Renal pelvis (tissue), 4 donors: ENCODE measurements around the gene MKI67. TPM values are rescaled to one million over a fixed set of nuclear protein-coding genes. Genes with fewer than 3 reads are reported as not detected.
"Not testable (repeated sequence)": the region's sequence is repeated elsewhere in the genome, so short reads cannot be mapped to it uniquely, and the experiment has no call there.

Experiments
- DNase-seq: peaks from one replicate; pipeline ENCODE4 v3.0.0-alpha.2; 2013
- polyA plus RNA-seq, 3 donors: library from polyadenylated mRNA; unstranded; fragments of 120-200 nt; gene quantifications; one replicate each; pipeline ENCODE4 v1.2.1, GENCODE V29; 2013; ENCODE audit not compliant: insufficient read length in 3 of 3

The MKI67 gene
- polyA plus RNA-seq, 3 donors = 52.7 to 65.8 (median 60.7) TPM

DNA sequence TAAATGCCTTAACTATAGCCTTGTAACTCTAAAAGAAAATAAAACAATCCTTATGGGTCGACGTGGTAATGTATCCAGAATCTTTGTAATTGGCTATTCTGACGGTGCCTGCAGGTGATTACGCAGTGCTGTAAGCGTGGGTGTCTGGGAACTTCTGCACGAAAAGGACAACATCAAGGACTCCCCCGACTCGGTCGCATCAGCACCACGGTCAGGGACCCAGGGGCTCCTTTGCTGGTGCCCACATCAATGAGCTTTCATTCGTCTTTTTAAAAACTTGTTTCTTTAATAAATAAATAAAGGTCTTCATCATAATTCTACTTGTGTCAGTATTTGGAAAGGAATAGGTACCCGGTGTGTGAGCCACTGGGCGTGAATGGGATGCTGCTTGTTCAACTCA lies 13.2 kb downstream of the MKI67 start:
- DNase-seq = no peak

DNA sequence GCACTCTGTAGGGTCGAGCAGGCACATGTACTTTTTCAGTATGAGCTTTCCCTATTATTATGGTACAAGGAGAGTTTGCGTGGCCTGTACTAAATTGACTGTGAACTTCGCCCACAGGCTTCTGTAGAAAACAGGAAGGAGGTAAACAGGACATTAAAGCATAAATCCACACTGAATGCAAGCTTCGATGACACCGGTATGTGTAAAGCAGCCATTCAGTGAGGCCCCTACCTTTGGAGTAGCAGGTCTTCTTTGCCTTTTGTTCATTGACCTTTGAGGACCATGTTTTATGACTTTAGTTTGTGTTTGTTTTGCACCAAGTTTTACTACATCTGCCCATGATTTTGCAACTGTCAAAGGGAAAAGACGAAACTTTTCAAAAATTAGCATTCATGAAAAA lies 14.5 kb downstream of the MKI67 start:
- no peak for DNase-seq

DNA sequence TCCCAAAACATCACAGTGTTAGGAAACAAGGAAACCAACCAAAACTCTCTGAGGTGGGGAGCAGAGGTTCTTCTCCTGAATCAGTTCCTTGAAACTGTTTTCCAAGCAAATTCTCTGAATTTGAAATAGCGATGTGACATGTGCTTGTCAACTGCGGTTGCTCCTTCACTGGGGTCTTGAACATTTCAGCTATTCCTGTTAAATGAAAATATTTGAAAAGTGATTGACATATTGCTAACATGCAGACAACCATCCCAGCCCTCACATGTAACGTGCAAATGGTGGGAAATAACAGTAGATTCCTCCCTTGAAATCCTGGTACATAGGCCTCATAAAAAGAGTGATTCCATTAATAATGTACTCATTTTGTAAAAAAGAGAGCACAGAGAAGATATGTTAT lies 15.9 kb downstream of the MKI67 start:
- no peak for DNase-seq

DNA sequence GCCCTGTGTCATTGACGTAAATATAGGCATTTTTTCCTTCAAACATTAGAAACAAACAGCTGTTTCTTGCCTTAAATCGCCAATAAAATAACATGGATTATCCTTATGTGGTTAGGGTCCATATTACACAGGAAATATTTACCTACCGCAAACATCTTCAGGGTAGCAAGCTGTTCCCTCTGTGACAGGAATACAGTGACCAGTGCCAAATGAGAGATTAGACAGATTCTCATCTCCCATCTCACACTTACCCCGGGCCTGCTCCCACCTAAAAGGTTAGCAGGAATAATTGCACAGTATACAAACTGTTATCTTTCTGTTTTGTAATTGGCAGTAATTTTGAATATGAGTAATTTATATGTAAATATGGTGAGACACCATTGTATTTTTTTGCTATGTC lies 16.5 kb downstream of the MKI67 start:
- no peak for DNase-seq

DNA sequence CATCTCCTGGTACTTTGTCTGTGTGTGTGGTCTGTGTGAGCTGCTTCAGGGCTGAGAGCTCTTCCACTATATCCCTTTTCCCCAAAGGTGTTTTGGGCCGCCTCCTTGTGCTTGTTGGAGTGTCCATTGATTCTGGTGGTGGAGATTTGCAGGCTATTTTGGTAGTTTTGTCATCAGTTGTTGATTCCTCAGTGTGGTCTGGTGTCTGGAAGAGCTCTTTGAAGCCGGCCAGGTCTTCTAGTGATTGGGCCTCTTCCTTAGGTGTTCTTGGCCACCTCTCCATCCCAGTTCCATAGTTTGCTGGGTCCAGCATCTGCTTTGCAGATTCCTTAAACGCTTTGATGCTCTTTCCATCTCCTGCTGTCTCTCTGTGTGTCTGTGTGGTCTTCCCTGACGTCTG lies 20.8 kb downstream of the MKI67 start:
- DNase-seq = no peak

DNA sequence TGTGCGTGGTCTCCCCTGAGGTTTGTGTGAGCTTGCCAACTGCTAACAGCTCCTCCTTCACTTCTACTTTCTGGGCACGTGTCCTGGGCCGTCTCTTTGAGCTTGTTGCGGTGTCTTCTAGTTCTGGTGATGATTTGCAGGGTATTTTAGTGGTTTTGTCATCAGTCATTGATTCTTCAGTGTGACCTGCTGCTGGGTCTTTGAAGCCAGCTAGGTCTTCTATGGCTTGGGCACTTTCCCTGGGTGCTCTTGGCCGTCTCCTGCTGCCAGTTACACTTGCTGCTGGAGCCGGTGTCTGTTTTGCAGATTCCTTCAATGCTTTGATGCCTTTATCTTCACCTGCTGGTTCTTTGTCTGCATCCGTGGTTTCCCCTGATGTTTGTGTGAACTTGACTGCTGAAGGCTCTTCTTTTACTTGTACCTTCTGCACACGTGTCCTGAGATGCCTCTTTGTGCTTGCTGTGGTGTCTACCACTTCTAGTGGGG lies 23.0 kb downstream of the MKI67 start:
- no peak for DNase-seq

DNA sequence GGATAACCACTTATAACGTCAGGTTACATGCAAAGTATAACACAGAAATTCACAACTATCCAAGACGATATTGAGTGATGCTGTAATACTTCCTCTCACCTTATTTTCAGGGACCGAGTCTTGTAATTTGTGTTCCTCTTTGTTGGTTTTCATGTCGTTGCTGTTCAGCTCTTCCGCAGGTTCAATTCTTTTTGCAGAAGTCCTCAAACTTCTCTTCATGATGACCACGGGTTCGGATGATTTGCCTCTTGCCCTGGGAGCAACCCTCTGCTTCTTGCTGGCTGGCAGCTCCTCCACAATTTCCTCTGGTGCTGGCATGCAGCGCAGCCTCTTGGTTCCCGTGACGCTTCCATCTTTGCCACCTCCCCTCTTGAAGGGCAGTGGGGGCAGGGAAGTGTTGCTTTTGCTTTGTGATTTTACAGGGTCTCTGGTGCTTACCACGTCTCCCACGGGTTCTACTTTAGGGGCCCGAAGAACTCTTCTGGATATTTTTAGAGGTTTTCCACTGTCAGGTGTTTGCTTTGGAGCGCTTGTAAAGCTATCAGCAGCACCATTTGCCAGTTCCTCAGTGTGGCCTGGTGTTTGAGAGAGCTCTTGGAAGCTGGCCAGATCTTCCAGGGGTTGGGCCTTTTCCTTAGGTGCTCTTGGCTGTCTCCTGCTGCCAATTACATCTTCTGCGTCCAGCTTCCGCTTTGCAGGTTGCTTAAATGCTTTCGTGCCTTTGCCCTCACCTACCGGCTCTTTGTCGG lies 23.6 kb downstream of the MKI67 start:
- DNase-seq = no peak

DNA sequence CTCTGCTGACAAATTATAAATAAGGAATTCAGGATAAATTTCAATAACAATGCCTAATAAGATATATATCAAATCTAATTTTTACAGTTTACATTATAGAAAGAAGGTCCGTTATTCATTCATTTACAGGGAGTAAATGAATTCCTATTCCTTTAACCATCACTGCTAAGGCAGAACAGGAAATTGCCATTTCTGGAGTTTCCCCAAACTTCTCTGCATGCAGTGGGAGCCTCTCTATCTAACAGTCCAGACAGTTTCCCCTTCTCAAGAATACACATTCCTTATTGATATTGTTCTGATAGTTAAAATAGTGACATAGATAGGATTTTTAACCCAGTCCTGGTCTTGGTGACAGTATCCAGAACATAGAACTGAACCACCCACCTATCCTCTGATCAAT lies 24.3 kb downstream of the MKI67 start:
- DNase-seq = no peak

DNA sequence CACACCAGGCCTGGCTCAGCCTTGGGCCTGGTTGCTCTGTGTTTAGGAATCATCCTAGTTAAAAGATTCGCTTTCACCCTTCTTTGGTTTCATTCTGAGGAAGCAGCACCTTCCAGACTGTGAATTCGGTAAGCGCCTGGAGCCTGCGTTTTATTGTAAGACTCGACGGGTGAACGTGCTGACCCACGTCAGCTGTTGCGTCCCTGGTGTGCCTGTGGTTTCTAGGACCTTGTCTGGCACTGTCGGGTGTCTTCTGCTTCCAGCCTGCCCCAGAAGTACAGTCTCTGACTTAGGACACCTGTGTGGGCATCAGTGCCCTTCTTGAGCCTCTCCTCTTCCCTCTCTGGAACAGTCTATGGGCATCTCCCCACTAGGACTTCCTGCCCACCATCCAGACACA lies 26.3 kb downstream of the MKI67 start:
- no peak for DNase-seq

DNA sequence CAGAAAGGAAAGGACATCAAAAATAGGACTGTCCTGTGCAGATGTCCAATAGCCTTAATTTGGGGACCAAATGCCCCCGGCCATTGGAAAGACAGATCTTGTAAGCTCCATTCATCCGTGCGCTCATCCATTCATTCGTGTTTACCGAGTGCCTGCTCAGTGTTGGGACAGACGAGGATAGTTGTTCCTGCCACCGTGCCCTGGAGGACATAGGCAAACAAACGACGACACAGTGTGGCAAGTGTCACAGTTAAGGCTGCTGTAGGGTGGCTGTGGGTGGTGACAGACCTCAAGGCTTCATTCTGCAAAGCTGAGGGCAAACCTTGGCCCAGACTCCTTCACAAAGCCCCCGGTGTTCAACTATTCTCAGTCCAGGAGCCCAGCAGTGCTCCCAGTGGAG lies 27.6 kb downstream of the MKI67 start:
- DNase-seq = no peak

DNA sequence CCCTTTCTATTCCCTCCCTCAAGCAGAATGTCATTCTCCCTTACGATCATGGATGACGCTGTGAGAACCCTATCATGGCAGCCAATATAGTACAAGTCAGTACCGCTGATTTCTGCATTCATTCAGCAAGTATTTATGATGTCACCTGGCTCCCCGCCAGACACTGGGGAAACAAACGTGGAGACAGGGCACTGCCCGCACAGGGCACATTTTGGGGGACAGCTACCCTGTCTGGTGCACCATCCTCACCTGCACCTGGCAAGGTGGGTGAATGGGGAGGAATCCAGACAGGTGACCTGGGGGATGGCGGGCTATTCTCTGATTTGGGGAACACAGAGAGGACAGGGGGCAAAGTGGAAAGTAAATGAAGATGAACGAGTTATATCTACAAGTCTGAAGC lies 28.4 kb downstream of the MKI67 start:
- no peak for DNase-seq

DNA sequence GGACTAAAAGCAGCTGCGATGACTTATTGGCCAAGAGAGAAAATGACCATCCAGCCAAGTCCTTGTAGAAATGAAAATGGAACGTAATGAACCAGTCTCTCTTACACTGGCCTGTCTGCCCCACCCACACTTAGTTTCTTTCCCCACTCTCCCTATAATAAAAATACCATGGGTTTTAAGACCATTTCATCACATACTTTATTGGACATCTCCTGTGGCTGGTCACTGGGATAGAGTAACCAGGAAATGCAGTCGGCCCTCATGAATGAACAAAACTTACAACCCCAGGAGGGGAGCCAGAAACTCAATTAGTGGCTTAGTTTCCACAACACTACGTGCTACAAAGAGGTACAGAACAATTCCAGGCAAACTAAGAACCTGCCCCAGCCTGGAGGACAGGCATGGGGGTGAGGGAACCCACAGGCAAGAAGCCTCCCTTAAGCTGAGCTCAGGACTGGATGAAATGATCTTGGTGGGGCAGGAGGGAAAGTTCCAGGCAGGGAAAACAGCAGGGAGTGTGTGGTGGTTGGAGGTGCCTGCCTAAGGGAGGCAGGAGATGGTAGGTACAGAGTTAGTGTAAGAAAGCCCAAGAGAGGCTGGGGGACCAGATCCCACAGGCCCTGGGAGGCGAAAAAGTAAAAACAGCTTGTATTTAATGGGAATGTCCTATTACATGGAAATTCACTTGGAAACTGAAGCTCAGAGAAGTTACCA lies 29.6 kb downstream of the MKI67 start:
- no peak for DNase-seq

DNA sequence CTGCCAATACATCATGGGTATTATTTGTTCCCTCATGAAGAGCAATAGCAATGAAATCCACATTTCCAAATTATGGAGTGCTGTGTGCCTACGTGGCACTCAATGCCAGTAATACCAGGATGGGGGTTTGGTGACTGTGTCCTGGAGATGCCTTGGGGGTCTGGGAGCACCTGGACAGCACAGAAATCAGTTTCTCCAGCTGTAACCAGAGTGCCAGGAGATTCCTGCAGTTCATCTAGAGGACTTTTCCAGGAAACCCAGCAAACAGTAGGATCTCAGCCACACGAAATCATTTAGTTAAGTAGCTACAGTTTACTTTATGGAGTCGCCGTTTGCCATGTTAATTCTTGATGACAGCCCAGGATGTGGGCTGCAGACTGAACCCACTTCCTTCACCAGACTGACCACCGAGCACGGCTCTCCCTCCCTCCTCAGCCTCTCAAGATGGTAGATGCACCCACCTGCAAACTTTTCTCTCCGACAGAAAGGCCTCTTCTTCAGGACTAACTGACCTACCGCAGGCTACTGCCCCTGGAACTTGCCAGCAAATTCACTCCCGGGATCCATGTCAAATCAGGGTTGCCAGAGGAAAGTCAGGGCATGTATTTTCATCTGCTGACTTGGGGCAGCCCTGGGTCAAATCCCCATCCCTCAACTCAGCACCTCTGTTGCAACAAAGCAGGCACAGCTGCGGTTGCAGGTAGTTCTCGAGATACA lies 30.3 kb downstream of the MKI67 start:
- DNase-seq = no peak

DNA sequence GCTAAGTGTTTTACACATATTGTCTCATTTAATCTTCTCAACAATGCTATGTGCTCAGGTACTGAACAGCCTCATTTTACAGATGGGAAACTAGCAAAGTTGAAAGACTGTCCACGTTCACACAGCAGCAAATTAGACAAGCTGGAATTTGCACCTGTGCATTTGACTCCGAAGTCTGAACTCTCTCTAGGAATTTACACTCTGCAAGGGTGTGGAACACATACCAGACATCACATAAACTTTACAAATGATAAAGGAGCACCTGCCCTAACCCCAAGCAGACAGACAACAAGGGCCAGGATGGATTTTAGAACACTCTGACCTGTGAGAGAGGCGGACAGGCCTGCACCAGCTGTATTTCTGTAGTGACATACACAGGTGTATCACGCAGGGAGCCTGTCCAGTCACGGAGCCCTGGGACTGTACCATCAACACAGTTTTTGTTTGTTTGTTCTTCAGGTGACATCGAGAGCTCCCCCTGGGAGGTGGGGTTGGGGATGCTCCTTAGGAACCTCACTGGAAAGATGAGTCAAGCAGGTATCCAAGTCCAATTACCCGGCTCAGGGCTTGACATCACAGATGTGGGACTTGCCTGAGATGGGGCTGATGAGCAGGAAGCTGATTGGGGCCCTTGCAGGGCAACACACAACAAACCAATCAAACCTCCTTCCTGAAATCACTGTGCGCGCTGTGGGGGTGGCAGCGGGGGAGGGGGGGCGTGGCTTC lies 31.0 kb downstream of the MKI67 start:
- no peak for DNase-seq

DNA sequence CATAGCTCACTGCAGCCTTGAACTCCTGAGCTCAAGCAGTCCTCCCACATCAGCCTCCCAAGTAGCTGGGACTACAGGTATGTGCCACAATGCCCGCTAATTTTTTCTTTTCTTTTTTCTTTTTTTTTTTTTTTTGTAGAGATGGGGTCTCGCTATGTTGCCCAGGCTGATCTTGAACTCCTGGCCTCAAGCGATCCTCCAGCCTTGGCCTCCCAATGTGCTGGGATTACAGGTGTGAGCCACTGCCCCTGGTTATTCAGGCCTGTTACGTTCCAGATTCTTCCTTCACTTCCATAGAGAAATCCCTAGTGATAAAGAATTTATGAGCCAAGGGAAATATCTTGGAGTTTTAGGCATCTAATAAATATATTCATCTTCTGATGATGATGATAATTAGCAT lies 31.6 kb downstream of the MKI67 start:
- not testable (repeated sequence) for DNase-seq

DNA sequence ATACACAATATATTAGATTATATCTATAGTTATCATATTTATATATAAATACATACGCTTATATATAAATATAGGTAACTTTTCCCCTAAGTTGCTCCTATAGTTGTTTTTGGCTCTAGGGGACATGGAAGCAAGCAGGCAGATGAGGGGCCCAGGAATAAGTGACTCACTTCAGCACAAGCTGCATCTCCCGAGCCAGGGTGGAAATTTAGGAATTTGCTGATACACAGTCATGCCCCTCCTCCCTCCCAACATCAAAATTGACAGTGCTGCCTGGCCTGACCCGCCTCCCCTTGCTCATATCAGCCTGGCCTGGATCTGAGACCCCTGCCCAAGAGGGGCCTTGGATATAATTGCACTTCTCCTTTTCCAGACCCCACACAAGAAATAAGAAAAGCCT lies 33.8 kb downstream of the MKI67 start:
- no peak for DNase-seq

DNA sequence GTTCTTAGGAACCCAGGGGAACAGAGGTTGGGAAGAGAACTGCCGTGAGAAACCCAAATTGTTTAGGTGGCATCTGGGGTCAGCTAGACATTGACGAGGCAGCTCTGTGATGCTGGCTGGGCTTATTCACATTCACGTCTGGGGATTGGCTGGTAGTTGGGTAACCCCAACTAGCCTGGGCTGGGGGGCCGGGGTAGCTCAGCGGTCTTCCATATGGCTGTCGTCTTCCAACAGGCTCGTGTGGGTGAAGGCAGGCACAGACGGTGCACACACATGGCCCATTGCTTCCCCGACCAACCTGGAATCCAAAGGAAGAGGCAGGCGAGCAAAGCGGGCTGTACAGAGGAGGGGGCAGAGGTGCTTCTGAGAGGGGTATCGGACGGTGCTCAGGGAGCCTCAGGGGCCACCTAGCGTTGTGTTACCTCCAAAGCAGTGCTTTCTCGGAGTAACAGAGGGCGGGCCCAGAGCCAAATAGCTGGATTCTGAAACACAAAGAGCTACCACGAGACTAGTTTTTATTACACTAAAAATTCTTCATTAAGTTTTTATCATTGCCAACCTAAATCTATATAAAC lies 34.5 kb downstream of the MKI67 start:
- DNase-seq = no peak

DNA sequence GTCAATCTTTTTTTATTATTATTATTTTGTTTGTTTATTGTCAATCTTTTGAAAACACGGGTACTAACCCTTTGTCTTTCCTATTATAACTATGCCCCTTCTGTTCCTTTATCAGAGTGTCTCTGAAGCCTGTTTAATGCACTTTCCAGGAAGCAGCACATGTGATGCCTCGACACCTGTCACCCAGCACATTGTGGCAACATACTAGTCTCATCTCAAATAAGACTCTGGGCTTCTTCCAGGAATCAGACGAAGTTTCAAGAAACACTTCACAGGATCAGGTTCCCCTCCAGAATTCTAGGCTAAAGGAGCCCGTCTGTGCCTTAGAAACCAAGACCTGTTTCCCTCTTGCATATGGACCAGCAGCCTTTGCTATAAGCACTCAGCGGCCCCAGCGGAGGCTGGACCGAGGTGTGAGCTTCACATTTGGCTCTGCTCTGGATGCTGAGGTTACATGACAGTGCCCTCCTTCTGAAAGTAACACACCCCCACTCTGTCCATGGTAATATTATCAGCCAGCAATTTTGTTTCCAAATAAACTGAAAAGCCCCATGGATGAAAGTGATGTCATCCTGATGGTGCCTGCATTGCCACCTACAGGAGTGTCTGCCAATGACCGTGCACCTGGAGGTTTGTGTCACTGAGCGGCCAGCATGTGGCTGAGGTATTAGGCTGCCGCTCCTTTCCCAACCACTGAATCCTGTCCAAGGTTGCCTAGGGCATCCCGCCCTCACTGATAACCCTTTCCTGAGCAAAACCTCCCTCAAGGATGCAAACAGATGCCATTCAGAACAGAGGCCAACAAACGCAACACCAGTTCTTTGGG lies 38.1 kb downstream of the MKI67 start:
- DNase-seq = no peak

DNA sequence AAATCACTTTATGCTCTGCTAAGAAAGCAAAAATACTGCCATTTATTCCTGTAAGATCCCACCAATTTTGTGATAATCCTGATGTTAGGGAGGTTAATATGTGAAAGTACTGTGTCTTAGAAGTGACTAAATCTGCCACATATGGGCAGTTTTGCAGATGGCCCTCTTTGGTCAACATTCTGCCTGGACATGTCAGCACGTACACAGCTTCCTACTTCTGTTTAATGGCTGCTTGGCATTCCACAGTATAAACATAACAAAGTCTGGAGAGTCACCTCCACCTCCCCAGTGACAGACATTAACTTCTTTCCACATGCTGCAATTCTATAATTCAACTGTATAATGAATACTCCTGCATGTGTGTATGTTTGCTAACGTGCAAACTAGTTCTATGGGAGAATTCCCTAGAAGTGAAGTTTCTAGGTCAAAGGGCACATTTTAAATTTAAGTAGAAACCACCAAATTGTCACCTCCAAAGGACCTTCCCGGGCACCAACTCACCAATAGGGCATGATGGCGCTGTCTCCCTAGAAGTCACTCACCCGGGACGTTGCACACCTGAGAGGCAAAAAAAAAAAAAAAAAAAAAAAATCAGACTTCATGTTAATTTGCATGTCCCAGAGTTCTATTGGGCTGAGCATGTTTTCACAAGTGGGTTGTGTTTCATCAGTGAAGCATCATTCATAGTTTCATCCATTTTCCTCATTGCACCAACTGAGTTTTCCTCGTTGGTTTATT lies 38.9 kb downstream of the MKI67 start:
- no peak for DNase-seq
